Measurements from ENCODE around the gene TOB1. TPM values are rescaled to one million over a fixed set of nuclear protein-coding genes. Genes with fewer than 3 reads are reported as not detected.
A peak's percentile ranks its signal among the peaks of the same experiment; 100 is the strongest.
"Not testable (repeated sequence)": the region's sequence is repeated elsewhere in the genome, so short reads cannot be mapped to it uniquely, and the experiment has no call there.

The TOB1 gene
- total RNA-seq, 1 experiment from 2014 or later = 31.6 TPM

- Histone ChIP-seq H2BK15ac (ENCODE audit: low read depth, low read length) (no peak overlapping the region), H3T11ph (ENCODE audit: low read length) (no peak overlapping the region), H3K27me3 (ENCODE audit: insufficient read depth, low read length) (no peaks in the 10 kb centered on the region), H2AFZ (ENCODE audit: low read length) (no peak overlapping the region), H3K4me2 (ENCODE audit: insufficient read depth, insufficient read length, low read length) (no peak overlapping the region), H2BK20ac (ENCODE audit: low read depth, low read length, poor library complexity, severe bottlenecking) (no peak overlapping the region), H4K20me1 (ENCODE audit: control insufficient read depth, insufficient read depth, insufficient read length) (no peaks in the 10 kb centered on the region), H3K56ac (ENCODE audit: insufficient read length, low read depth, low read length) (no peak overlapping the region), H2BK12ac (ENCODE audit: insufficient read length, low read depth, low read length) (no peak overlapping the region), H3K79me1 (ENCODE audit: insufficient read depth, low read depth, low read length, poor library complexity, severe bottlenecking) (no peaks in the 10 kb centered on the region), H4K91ac (ENCODE audit: insufficient read length, low read depth, low read length) (no peak overlapping the region), H2BK120ac (ENCODE audit: low read depth, low read length, poor library complexity, severe bottlenecking) (no peak overlapping the region), H3K9me3 (ENCODE audit: control insufficient read depth, low read depth, low read length) (no peaks in the 10 kb centered on the region), H2BK5ac (ENCODE audit: insufficient read length, low read length) (no peak overlapping the region), H3K4me1 (ENCODE audit: insufficient read depth, low read length) (no peaks in the 10 kb centered on the region), H4K5ac (ENCODE audit: insufficient read length, low read depth, low read length) (no peak overlapping the region), H3K27ac (ENCODE audit: insufficient read length, low read depth, low read length) (no peak overlapping the region), H3K4ac (ENCODE audit: low read depth, low read length) (no peak overlapping the region), H4K8ac (replicated peaks; ENCODE audit: insufficient read length, low read depth, low read length) (no peak overlapping the region), H3K79me2 (ENCODE audit: insufficient read depth, low read length) (no peaks in the 10 kb centered on the region), H2AK5ac (ENCODE audit: insufficient read length, low read length) (no peak overlapping the region), H3K23me2 (ENCODE audit: insufficient read length, low read depth, low read length, poor library complexity, severe bottlenecking) (no peaks in the 10 kb centered on the region), H3K14ac (ENCODE audit: insufficient read depth, low read length) (no peak overlapping the region), H3K23ac (ENCODE audit: insufficient read length, low read depth, low read length) (no peak overlapping the region), H3K18ac (ENCODE audit: insufficient read length, low read depth, low read length) (no peak overlapping the region), H3K9ac (ENCODE audit: extremely low read depth, insufficient read length, low read length) (no peak overlapping the region)
- no peaks in the 10 kb centered on the region for H3K27me3 Mint-ChIP-seq (ENCODE audit: low read depth)
- TF ChIP-seq CTCF (conservative IDR thresholded peaks at IDR 0.05) = no peak
- no peak overlapping the region for H3K4me3 Mint-ChIP-seq
- H3K36me3 Mint-ChIP-seq (ENCODE audit: insufficient read depth in 1 of 3, low read depth in 3 of 3) = peaks cover 0 to 4% (median 0%) of the 10 kb centered on the region in 3 experiments; a peak in 3 of 7 replicates
- no peak for DNase-seq
- H3K9me3 Mint-ChIP-seq = peaks cover 4 to 5% of the 10 kb centered on the region in 2 experiments
- peaks cover under 1 to 2% of the 10 kb centered on the region in 2 experiments; a peak in 2 of 4 replicates for H3K4me1 Mint-ChIP-seq
- no CpG with 5 or more reads among the region's 1 CpG for WGBS (ENCODE audit: extremely low coverage, insufficient read length, low lambda C conversion rate)
- H3K27ac Mint-ChIP-seq = no peak overlapping the region; a peak in 2 of 7 replicates
Measured at GRCh38 chr17:50877838-50878237, 11.7 kb upstream of the TOB1 start.

- H3K27ac Mint-ChIP-seq; H3K79me1 ChIP-seq (ENCODE audit: insufficient read depth, low read depth, low read length, poor library complexity, severe bottlenecking); H3K4ac ChIP-seq (ENCODE audit: low read depth, low read length); H3K56ac ChIP-seq (ENCODE audit: insufficient read length, low read depth, low read length); H3K9me3 ChIP-seq (ENCODE audit: control insufficient read depth, low read depth, low read length); H4K91ac ChIP-seq (ENCODE audit: insufficient read length, low read depth, low read length); H3K27ac ChIP-seq (ENCODE audit: insufficient read length, low read depth, low read length); H3K14ac ChIP-seq (ENCODE audit: insufficient read depth, low read length); H2BK5ac ChIP-seq (ENCODE audit: insufficient read length, low read length); H3K4me1 ChIP-seq (ENCODE audit: insufficient read depth, low read length); H4K8ac ChIP-seq (replicated peaks; ENCODE audit: insufficient read length, low read depth, low read length); H3K23me2 ChIP-seq (ENCODE audit: insufficient read length, low read depth, low read length, poor library complexity, severe bottlenecking); H3K18ac ChIP-seq (ENCODE audit: insufficient read length, low read depth, low read length); H3K4me3 Mint-ChIP-seq; H2AFZ ChIP-seq (ENCODE audit: low read length); H2BK120ac ChIP-seq (ENCODE audit: low read depth, low read length, poor library complexity, severe bottlenecking); H3K4me1 Mint-ChIP-seq; H3T11ph ChIP-seq (ENCODE audit: low read length); H3K4me2 ChIP-seq (ENCODE audit: insufficient read depth, insufficient read length, low read length); H2BK20ac ChIP-seq (ENCODE audit: low read depth, low read length, poor library complexity, severe bottlenecking); H3K79me2 ChIP-seq (ENCODE audit: insufficient read depth, low read length); H3K9ac ChIP-seq (ENCODE audit: extremely low read depth, insufficient read length, low read length); H3K27me3 ChIP-seq (ENCODE audit: insufficient read depth, low read length); H2AK5ac ChIP-seq (ENCODE audit: insufficient read length, low read length); H3K27me3 Mint-ChIP-seq (ENCODE audit: low read depth); H3K9me3 Mint-ChIP-seq; H4K20me1 ChIP-seq (ENCODE audit: control insufficient read depth, insufficient read depth, insufficient read length); H3K23ac ChIP-seq (ENCODE audit: insufficient read length, low read depth, low read length); H2BK15ac ChIP-seq (ENCODE audit: low read depth, low read length); H2BK12ac ChIP-seq (ENCODE audit: insufficient read length, low read depth, low read length); H3K36me3 Mint-ChIP-seq (ENCODE audit: insufficient read depth in 1 of 3, low read depth in 3 of 3); H4K5ac ChIP-seq (ENCODE audit: insufficient read length, low read depth, low read length): not testable (repeated sequence)
- DNase-seq = peak; percentile 8
- no CpG with 5 or more reads among the region's 9 CpGs for WGBS (ENCODE audit: extremely low coverage, insufficient read length, low lambda C conversion rate)
Measured at GRCh38 chr17:50877042-50877441, 10.9 kb upstream of the TOB1 start.

Measured in H9 (cell line).